GM21390 (cell line): Measurements from ENCODE around the gene GKN1.
A peak's percentile ranks its signal among the peaks of the same experiment; 100 is the strongest.

ENCODE experiments used
- ATAC-seq: cut with Tn5 transposase; IDR thresholded peaks from one replicate; pipeline ENCODE4 v1.9.1; 2021; ENCODE audit not compliant: unreplicated experiment

Gene GKN1, protein sequence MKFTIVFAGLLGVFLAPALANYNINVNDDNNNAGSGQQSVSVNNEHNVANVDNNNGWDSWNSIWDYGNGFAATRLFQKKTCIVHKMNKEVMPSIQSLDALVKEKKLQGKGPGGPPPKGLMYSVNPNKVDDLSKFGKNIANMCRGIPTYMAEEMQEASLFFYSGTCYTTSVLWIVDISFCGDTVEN

DNA sequence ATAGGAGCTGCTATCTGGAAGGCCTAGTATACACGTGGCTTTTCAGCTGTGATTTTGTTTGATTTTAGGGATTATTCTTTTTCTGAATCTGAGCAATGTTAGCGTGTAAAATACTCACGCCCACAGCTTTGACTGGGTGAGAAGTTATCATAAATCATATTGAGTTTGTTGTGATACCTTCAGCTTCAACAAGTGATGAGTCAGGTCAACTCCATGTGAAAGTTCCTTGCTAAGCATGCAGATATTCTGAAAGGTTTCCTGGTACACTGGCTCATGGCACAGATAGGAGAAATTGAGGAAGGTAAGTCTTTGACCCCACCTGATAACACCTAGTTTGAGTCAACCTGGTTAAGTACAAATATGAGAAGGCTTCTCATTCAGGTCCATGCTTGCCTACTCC lies at the start of gene GKN1:
Gene GKN1 (plus strand): TSS at position 386 of the 400 bp plus-strand sequence. CDS start 42 bp downstream, outside the sequence.
- no peak for ATAC-seq

DNA sequence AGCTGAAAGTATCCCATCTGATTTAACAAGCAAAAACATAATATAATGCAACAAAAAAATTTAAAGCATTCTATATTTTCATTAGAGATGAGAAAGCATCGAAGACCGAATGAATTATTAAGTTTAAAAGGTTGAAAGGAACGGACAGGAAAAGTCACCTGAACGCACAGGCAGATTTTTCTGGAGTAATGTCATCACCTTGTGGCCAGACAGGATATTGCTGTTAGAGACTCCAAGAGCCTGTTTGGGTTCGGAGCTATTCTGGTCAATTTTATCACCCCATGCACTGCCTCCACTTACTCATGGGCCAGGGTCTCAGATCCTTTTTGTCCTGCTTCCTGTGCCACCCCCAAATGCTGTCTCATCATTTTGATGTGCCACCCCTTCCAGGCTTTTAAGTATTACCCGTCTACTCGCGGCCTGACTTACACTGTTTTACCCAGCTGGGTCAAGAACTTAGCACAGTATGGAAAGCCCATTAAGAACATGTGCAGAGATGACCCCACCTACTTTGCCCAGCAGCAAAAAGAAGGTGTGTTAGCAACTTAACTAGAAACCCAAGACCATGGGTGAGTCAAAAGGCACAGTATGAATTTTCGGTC lies 49.0 kb upstream of the GKN1 start:
- no peak for ATAC-seq

DNA sequence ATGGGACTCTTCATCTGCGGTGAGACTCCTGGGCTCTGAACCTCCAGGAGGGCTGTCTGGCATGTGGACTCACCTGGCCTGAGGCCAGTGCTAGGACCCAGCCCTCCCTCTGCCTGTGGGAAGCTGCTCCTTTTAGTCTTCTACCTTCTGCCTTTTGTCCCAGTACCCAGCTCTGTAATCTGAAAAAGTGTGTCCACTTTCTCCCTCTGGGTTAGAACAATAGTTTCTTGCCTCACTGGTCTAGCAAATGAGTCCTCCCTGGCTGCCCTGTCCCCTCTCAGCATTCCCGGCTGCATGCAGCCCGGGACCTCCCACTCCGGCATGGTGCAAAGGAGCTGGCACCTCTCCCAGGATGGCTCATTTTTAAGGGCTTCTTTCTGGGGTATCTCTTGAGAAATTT lies 47.6 kb upstream of the GKN1 start:
- ATAC-seq, result no peak

DNA sequence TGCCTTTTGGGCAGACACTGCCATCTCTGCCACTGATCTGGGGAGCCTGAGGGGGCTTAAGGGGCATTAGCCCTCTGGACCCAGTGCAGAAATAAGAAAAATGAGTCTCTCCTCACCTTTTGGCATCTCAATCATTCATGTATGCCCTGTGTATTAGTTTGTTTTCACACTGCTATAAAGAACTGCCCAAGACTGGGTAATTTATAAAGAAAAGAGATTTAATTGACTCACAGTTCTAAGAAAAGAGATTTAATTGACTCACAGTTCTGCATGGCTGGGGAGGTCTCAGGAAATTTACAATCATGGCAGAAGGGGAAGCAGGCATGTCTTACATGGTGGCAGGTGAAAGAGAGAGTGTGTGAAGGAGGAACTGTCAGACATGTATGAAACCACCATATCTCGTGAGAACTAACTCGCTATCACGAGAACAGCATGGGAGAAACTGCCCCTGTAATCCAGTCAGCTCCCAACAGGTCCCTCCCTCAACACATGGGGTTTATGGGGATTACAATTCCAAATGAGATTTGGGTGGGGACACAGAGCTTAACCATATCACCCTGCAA lies 43.2 kb upstream of the GKN1 start:
- ATAC-seq, result no peak

- ATAC-seq, result no peak
Observed at GRCh38 chr2:68931799-68932198, 42.6 kb upstream of the GKN1 start.

DNA sequence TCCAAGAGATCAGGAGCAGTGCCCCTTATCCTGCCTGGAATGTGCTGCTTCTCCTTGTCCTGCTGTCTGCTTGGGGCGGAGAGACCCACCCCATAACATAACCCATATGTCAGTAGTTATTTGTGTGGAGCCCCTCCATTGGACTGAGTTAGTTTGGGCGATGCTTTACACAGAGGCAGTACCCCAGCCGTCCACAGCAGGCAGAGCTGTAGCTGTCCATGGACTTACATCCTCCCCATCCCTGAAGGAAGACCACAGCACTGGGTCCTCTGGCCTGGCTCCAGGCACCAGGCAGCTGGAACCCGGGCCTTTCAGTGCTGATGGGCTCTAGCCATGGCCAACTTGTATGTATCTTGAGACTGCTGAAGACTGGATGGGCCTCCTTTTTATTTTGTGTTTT lies 42.0 kb upstream of the GKN1 start:
- ATAC-seq, result no peak

DNA sequence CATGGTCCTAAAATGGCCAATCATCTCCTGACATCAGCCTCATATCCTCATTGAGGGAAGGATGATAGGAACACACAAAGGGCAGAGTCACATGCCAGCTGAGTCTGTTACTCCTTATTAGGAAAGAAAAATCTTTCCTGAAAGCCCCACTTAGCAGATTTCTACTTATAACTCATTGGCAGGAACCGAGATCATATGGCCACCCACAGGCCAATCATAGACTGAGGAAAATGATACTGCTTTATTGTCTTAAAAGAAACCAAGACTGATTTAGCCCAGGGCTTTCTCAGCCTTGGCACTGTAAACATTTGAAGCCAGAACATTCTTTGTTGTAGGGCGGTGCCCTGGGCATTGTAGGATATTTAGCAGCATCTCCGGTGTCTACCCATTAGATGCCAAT lies 40.4 kb upstream of the GKN1 start:
- no peak for ATAC-seq

- no peak for ATAC-seq
Observed at GRCh38 chr2:68935471-68935870, 39.0 kb upstream of the GKN1 start.

DNA sequence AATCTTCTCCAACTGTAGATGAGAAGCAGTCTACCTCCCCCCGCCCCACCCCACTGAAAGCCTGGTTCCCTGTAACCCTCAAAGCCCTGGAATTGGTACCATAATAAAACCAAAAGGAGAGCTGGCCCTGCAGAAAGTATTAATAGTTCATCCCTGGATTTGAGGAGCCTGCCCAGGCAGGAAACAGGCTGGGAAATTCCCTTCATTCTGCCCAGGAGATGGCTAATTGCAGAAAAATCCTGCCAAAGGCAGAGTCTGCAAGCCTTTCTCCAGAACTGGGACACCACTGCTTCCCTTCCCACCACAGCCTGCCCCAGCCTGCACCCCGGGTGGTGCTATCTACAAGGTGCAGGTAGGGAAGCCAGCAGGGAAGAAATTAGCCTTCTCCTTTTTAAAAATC lies 38.0 kb upstream of the GKN1 start:
- no peak for ATAC-seq

DNA sequence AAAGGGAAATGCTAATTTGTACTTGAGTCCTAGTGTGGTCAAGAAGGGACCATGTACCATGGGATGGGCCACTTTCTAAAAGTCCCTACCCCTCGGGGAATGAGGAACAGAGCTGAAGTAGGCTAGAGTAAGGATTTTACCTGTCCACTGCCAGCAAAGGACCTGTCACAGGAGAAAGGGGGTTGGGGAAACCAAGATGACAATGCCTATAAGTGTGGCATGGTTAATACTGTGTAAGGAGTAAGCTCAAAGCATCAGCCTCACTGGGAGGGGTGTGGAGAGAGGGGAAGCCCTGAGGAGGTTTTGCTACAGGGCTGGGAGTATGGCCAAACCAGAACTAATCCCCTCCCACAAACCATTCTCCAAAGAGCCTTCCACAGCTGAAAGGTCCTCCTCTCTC lies 37.5 kb upstream of the GKN1 start:
- no peak for ATAC-seq

DNA sequence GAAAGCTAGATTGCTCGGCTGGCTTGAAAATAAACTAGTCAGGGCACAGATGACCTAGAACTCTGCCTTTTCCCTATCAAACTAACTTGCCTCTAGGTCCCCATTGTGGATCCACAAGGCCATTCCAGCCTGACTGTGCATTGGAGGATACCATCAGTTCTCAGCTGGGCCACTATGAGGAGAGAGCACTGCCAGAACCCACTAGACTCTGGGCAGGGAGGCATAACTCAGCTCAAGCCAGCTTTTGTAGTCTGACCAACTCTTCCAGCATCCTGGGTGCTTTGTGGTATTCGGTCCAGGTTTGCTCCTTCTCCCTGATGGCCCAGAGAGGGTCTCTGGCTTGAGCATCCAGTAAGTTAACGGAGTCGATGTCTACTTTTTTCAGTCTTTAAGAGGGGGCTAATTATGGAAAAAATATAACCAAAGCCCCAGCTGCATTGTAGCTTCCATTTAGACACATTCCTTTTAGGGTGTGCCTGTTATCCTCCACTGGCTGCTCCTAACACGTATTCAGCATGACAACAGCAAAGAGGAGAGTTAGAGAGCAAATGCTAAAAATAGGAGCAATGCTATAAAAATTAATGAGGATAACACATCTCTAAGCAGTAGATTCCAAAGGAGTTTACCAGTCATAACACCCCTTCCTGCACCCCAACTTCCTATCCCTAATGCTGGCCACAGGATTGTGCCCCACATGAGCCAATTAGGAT lies 36.9 kb upstream of the GKN1 start:
- no peak for ATAC-seq

DNA sequence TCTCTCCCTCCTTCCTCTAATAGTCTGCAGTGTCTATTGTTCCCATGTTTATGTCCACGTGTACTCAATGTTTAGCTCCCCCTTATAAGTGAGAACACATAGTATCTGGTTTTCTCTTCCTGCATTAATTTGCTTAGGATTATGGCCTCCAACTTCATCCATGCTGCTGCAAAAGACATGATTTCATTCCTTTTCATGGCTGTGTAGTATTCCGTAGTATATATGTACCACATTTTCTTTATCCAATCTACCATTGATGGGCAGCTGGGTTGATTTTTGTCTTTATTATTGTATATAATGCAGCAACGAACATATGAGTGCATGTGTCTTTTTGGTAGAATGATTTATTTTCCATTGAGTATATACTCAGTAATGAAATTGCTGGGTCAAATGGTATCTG lies 35.5 kb upstream of the GKN1 start:
- no peak for ATAC-seq

DNA sequence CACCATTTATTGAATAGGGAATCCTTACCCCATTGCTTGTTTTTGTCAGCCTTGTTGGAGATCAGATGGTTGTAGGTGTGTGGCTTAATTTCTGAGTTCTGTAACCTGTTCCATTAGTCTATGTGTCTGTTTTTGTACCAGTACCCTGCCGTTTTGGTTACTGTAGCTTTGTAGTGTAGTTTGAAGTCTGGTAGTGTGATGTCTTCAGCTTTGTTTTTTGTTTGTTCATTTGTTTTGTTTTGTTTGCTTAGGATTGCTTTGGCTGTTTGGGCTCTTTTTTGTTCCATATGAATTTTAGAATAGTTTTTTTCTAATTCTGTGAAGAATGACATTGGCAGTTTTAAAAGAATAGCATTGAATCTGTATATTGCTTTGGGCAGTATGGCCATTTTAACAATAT lies 34.5 kb upstream of the GKN1 start:
- no peak for ATAC-seq

DNA sequence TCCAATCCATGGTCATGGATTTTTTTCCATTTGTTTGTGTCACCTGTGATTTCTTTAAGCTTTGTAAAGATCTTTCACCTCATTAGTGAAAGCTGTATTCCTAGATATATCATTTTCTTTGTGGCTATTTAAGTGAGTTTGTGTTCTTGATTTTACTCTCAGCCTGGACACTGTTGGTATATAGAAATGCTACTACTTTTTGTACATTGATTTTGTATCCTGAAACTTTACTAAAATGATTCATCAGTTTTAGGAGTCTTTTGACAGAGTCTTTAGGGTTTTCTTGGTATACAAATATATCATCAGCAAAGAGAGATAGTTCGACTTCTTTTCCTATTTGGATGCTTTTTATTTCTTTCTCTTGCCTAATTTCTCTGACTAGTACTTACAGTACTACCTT lies 34.1 kb upstream of the GKN1 start:
- ATAC-seq, result no peak

- ATAC-seq, result no peak
Observed at GRCh38 chr2:68942827-68943226, 31.6 kb upstream of the GKN1 start.

- ATAC-seq, result peak; percentile 60
Observed at GRCh38 chr2:68943581-68944568, 30.6 kb upstream of the GKN1 start.

DNA sequence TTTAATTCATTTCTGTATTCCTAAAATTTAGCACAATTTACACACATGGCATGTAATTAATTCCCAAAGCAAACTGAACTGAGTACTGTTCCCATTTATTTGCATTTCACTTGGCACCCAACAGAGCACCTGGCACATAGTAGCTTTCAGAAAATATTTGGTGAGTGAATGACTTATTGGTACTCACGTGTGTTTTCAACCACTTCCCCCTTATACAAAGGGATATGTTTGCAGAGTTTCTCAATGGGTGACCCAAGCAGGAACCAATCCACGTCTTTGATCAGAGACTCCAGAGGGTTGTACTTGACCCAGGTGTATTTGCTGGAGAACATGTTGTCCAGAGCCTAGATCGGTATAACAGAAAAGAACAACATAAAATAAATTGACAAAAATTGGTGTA lies 28.3 kb upstream of the GKN1 start:
- no peak for ATAC-seq

DNA sequence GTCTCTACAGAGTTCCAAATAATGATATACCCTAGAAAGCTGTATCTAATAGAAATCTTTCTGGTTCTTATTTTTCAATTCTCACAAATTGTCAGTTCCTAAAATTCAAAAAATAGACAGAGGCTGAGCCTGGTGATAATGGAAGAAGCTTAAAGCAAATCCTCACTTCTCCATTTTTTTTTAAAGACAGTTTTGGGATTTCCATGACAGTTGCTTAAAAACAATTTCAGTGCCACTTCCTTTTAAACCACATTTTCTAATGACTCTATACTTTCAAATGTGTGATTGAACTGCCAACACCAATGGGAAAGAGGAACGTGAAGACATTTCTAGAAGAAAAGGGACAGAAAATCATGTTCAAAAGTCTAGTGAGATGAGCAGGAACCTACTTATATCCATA lies 25.7 kb upstream of the GKN1 start:
- ATAC-seq, result no peak

- ATAC-seq, result no peak
Observed at GRCh38 chr2:68951899-68952298, 22.5 kb upstream of the GKN1 start.

- ATAC-seq, result no peak
Observed at GRCh38 chr2:68952887-68953521, 21.4 kb upstream of the GKN1 start, which contains the start of gene GKN2. TSS of gene GKN2 (minus strand) at chr2:68952893. CDS start at chr2:68952861, 32 bp downstream.
